H9 (cell line): Measurements from ENCODE around the gene PAXX. TPM values are rescaled to one million over a fixed set of nuclear protein-coding genes. Genes with fewer than 3 reads are reported as not detected.

ENCODE experiments used
- DNase-seq: peaks from one replicate; pipeline ENCODE4 v3.0.0-alpha.2; 2017
- H2AFZ ChIP-seq: one replicate; pipeline ENCODE4 v1.6.1; 2013; ENCODE audit warnings: mild to moderate bottlenecking, low read length, control low read depth, moderate library complexity
- H2AK5ac ChIP-seq: 2 replicates; pipeline ENCODE4 v1.6.1; 2013; ENCODE audit warnings: low read length, control low read depth, mixed read lengths; ENCODE audit not compliant: insufficient read length
- H2BK120ac ChIP-seq: one replicate; pipeline ENCODE4 v1.6.1; 2013; ENCODE audit warnings: low read depth, mild to moderate bottlenecking, low read length, control low read depth, inconsistent platforms; ENCODE audit not compliant: poor library complexity, severe bottlenecking
- H2BK12ac ChIP-seq: 2 replicates; pipeline ENCODE4 v1.6.1; 2013; ENCODE audit warnings: low read length, control low read depth, mixed read lengths, low read depth; ENCODE audit not compliant: insufficient read length
- H2BK15ac ChIP-seq: 2 replicates; pipeline ENCODE4 v1.6.1; 2013; ENCODE audit warnings: low read depth, low read length, control low read depth
- H2BK20ac ChIP-seq: one replicate; pipeline ENCODE4 v1.6.1; 2013; ENCODE audit warnings: low read depth, mild to moderate bottlenecking, low read length, control low read depth, inconsistent platforms; ENCODE audit not compliant: poor library complexity, severe bottlenecking
- H2BK5ac ChIP-seq: 2 replicates; pipeline ENCODE4 v1.6.1; 2013; ENCODE audit warnings: low read length, control low read depth, mixed read lengths; ENCODE audit not compliant: insufficient read length
- H3K14ac ChIP-seq: 2 replicates; pipeline ENCODE4 v1.6.1; 2013; ENCODE audit warnings: low read length, control low read depth; ENCODE audit not compliant: insufficient read depth
- H3K18ac ChIP-seq: 2 replicates; pipeline ENCODE4 v1.6.1; 2013; ENCODE audit warnings: low read depth, mild to moderate bottlenecking, mixed read lengths, low read length, control low read depth; ENCODE audit not compliant: insufficient read length
- H3K23ac ChIP-seq: 2 replicates; pipeline ENCODE4 v1.6.1; 2013; ENCODE audit warnings: low read length, control low read depth, mixed read lengths, low read depth; ENCODE audit not compliant: insufficient read length
- H3K23me2 ChIP-seq: 2 replicates; pipeline ENCODE4 v1.6.1; 2013; ENCODE audit warnings: low read depth, mild to moderate bottlenecking, mixed read lengths, low read length, control low read depth; ENCODE audit not compliant: insufficient read length, poor library complexity, severe bottlenecking
- H3K27ac ChIP-seq: 2 replicates; pipeline ENCODE4 v1.5.1; 2013; ENCODE audit warnings: low read length, control low read depth, mixed read lengths, low read depth; ENCODE audit not compliant: insufficient read length
- H3K27me3 ChIP-seq: 2 replicates; pipeline ENCODE4 v1.6.1; 2013; ENCODE audit warnings: low read length, control low read depth, inconsistent platforms; ENCODE audit not compliant: insufficient read depth
- H3K4ac ChIP-seq: 2 replicates; pipeline ENCODE4 v1.6.1; 2013; ENCODE audit warnings: low read depth, mild to moderate bottlenecking, control low read depth, inconsistent platforms, low read length, moderate library complexity
- H3K4me1 ChIP-seq: 2 replicates; pipeline ENCODE4 v1.6.1; 2013; ENCODE audit warnings: low read length, control low read depth, inconsistent platforms; ENCODE audit not compliant: insufficient read depth
- H3K4me2 ChIP-seq: 2 replicates; pipeline ENCODE4 v1.6.1; 2013; ENCODE audit warnings: low read length, control low read depth, mixed read lengths; ENCODE audit not compliant: insufficient read length, insufficient read depth
- H3K56ac ChIP-seq: 2 replicates; pipeline ENCODE4 v1.6.1; 2013; ENCODE audit warnings: low read depth, mild to moderate bottlenecking, mixed read lengths, low read length, control low read depth; ENCODE audit not compliant: insufficient read length
- H3K79me1 ChIP-seq: 2 replicates; pipeline ENCODE4 v1.6.1; 2013; ENCODE audit warnings: low read depth, mild to moderate bottlenecking, moderate library complexity, low read length, control low read depth, inconsistent platforms; ENCODE audit not compliant: insufficient read depth, poor library complexity, severe bottlenecking
- H3K79me2 ChIP-seq: 2 replicates; pipeline ENCODE4 v1.6.1; 2013; ENCODE audit warnings: low read length, control low read depth, inconsistent platforms; ENCODE audit not compliant: insufficient read depth
- H3K9ac ChIP-seq: 2 replicates; pipeline ENCODE4 v1.6.1; 2013; ENCODE audit warnings: low read length, control low read depth, mixed read lengths; ENCODE audit not compliant: insufficient read length; ENCODE audit errors: extremely low read depth
- H3K9me3 ChIP-seq: one replicate; pipeline ENCODE4 v1.6.1; 2013; ENCODE audit warnings: low read depth, low read length, inconsistent platforms; ENCODE audit not compliant: control insufficient read depth
- H3T11ph ChIP-seq: one replicate; pipeline ENCODE4 v1.6.1; 2013; ENCODE audit warnings: mild to moderate bottlenecking, low read length, control low read depth, inconsistent platforms
- H4K20me1 ChIP-seq: one replicate; pipeline ENCODE4 v1.6.1; 2013; ENCODE audit not compliant: control insufficient read depth, insufficient read length, insufficient read depth
- H4K5ac ChIP-seq: 2 replicates; pipeline ENCODE4 v1.6.1; 2013; ENCODE audit warnings: low read depth, mild to moderate bottlenecking, mixed read lengths, low read length, control low read depth; ENCODE audit not compliant: insufficient read length
- H4K8ac ChIP-seq: replicated peaks from 2 replicates; pipeline ENCODE4 v1.6.1; 2013; ENCODE audit warnings: low read length, control low read depth, mixed read lengths, low read depth; ENCODE audit not compliant: insufficient read length
- H4K91ac ChIP-seq: 2 replicates; pipeline ENCODE4 v1.6.1; 2013; ENCODE audit warnings: low read depth, mild to moderate bottlenecking, moderate library complexity, mixed read lengths, low read length, control low read depth; ENCODE audit not compliant: insufficient read length
- H3K27ac Mint-ChIP-seq, 3 experiments: 2 replicates in 2 of 3; 3 replicates in 1 of 3; pipeline ENCODE4 v1.8.0; 2020 to 2021; ENCODE audit warnings: mixed read lengths in 3 of 3, mild to moderate bottlenecking in 1 of 3, moderate library complexity in 1 of 3
- H3K27me3 Mint-ChIP-seq: 2 replicates; pipeline ENCODE4 v1.8.0; 2021; ENCODE audit warnings: low read depth, mild to moderate bottlenecking, moderate library complexity, mixed read lengths
- H3K36me3 Mint-ChIP-seq, 3 experiments: 2 replicates in 2 of 3; 3 replicates in 1 of 3; pipeline ENCODE4 v1.8.0; 2020 to 2021; ENCODE audit warnings: low read depth in 3 of 3, mixed read lengths in 3 of 3; ENCODE audit not compliant: insufficient read depth in 1 of 3
- H3K4me1 Mint-ChIP-seq, 2 experiments: 2 replicates each; pipeline ENCODE4 v1.8.0; 2020; ENCODE audit warnings: mixed read lengths in 2 of 2
- H3K4me3 Mint-ChIP-seq, 2 experiments: 2 replicates in 1 of 2; 3 replicates in 1 of 2; pipeline ENCODE4 v1.8.0; 2020 to 2021; ENCODE audit warnings: mild to moderate bottlenecking in 2 of 2, mixed read lengths in 2 of 2, moderate library complexity in 1 of 2
- H3K9me3 Mint-ChIP-seq, 2 experiments: 2 replicates in 1 of 2; 3 replicates in 1 of 2; pipeline ENCODE4 v1.8.0; 2020; ENCODE audit warnings: mild to moderate bottlenecking in 2 of 2, mixed read lengths in 2 of 2, moderate library complexity in 1 of 2
- WGBS: extraction: QIAGEN DNeasy Blood & Tissue Kit; methylation state at CpG from one replicate; pipeline ENCODE4 v1.1.7; 2013; ENCODE audit warnings: missing lambda C conversion rate, low lambda C conversion rate, mixed read lengths; ENCODE audit not compliant: insufficient read length; ENCODE audit errors: extremely low coverage; 5-methylcytosine and 5-hydroxymethylcytosine counted together
- total RNA-seq: library from RNA; stranded (reverse); gene quantifications from 2 replicates; pipeline ENCODE4 v1.2.1, GENCODE V29; 2021
- TF ChIP-seq, protein P1 (sequence below): fragments of 200-600 bp; sonication (generic); conservative IDR thresholded peaks from 3 replicates; pipeline ENCODE4 v1.8.0; 2021; ENCODE audit warnings: antibody characterized with exemption, mild to moderate bottlenecking

The PAXX gene
- total RNA-seq, 1 experiment from 2014 or later = 51.2 TPM

DNA sequence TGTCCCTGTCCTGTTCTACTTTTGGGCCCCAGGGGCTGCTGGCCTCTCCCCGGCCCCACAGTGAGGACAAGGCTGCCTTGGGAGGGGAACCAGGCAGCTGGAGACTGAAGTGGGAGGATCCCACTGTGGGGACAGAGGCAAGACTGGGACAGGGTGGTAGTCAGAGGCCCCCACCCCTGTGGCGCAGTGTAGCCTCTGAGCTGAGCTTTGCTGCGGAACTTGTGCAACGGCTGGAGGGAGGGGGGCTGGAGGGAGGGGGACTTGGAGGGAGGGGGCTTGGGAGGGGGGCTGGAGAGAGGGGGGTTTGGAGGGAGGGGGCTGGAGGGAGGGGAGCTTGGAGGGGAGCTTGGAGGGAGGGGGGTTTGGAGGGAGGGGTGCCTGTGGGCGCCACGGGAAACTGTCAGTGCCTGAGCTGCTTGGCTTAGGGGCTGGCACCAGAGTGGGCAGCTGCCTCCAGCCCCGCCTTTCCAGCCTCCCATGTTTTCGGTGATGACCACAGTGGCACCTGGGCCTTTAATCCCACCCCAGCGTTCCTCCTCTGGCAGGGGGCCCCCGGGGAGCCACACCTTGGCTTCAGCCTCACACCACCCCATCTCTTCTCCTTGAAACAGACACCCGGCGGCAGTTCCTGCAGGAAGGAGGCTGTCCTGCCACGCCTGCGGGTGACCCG is 42.0 kb downstream of the PAXX start:
- Histone ChIP-seq H3K9ac (no peak overlapping the region), H4K91ac (no peak overlapping the region), H2BK5ac (no peak overlapping the region), H3K9me3 (no peaks in the 10 kb centered on the region), H3K79me2 (no peaks in the 10 kb centered on the region), H4K5ac (no peak overlapping the region), H3T11ph (no peak overlapping the region), H2AFZ (no peak overlapping the region), H3K79me1 (no peaks in the 10 kb centered on the region), H3K27ac (no peak overlapping the region), H3K14ac (no peak overlapping the region), H2BK12ac (no peak overlapping the region), H3K56ac (no peak overlapping the region), H3K18ac (no peak overlapping the region), H2BK120ac (no peak overlapping the region), H3K27me3 (no peaks in the 10 kb centered on the region), H2BK15ac (no peak overlapping the region), H3K4me2 (no peak overlapping the region), H2BK20ac (no peak overlapping the region), H3K23me2 (no peaks in the 10 kb centered on the region), H3K23ac (no peak overlapping the region), H4K8ac (no peak overlapping the region), H2AK5ac (no peak overlapping the region), H3K4me1 (no peaks in the 10 kb centered on the region), H3K4ac (no peak overlapping the region), H4K20me1 (peaks cover 2% of the 10 kb centered on the region)
- H3K36me3 Mint-ChIP-seq = peaks cover 0 to 12% (median 5%) of the 10 kb centered on the region in 3 experiments; a peak in 5 of 7 replicates
- WGBS = no CpG with 5 or more reads among the region's 15 CpGs
- TF ChIP-seq, protein P1, sequence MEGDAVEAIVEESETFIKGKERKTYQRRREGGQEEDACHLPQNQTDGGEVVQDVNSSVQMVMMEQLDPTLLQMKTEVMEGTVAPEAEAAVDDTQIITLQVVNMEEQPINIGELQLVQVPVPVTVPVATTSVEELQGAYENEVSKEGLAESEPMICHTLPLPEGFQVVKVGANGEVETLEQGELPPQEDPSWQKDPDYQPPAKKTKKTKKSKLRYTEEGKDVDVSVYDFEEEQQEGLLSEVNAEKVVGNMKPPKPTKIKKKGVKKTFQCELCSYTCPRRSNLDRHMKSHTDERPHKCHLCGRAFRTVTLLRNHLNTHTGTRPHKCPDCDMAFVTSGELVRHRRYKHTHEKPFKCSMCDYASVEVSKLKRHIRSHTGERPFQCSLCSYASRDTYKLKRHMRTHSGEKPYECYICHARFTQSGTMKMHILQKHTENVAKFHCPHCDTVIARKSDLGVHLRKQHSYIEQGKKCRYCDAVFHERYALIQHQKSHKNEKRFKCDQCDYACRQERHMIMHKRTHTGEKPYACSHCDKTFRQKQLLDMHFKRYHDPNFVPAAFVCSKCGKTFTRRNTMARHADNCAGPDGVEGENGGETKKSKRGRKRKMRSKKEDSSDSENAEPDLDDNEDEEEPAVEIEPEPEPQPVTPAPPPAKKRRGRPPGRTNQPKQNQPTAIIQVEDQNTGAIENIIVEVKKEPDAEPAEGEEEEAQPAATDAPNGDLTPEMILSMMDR = no peak
- peaks cover 24% of the 10 kb centered on the region for H3K27me3 Mint-ChIP-seq
- no peak for DNase-seq
- H3K27ac Mint-ChIP-seq = no peak overlapping the region
- no peak overlapping the region for H3K4me3 Mint-ChIP-seq
- no peaks in the 10 kb centered on the region for H3K9me3 Mint-ChIP-seq
- H3K4me1 Mint-ChIP-seq = peaks cover 0 to 4% of the 10 kb centered on the region in 2 experiments; a peak in 2 of 4 replicates
